ENCODE results near the gene JAG1. TPM values are rescaled to one million over a fixed set of nuclear protein-coding genes. Genes with fewer than 3 reads are reported as not detected.
"Not testable (repeated sequence)": the region's sequence is repeated elsewhere in the genome, so short reads cannot be mapped to it uniquely, and the experiment has no call there.

JAG1 gene
- total RNA-seq, 1 donor, result 5.4 TPM

- not testable (repeated sequence) for DNase-seq (ENCODE audit: low read depth in 2 of 3, low spot score in 2 of 3)
These were observed 56.2 kb downstream of the JAG1 start for GRCh38 chr20:10617549-10618133.

GRCh38 chr20:10616212-10616611 is 57.6 kb downstream of the JAG1 start:
- DNase-seq (ENCODE audit: low read depth in 2 of 3, low spot score in 2 of 3), result no peak

GRCh38 chr20:10613911-10614310 is 59.9 kb downstream of the JAG1 start:
- DNase-seq (ENCODE audit: low read depth in 2 of 3, low spot score in 2 of 3), result no peak

- DNase-seq (ENCODE audit: low read depth in 2 of 3, low spot score in 2 of 3), result not testable (repeated sequence)
These were observed 60.4 kb downstream of the JAG1 start for GRCh38 chr20:10613426-10613825.

- peak in 1 of 3 donors; percentile 20 for DNase-seq (ENCODE audit: low read depth in 2 of 3, low spot score in 2 of 3)
These were observed 62.4 kb downstream of the JAG1 start for GRCh38 chr20:10611357-10611756.

GRCh38 chr20:10610251-10610650 is 63.5 kb downstream of the JAG1 start:
- DNase-seq (ENCODE audit: low read depth in 2 of 3, low spot score in 2 of 3), result no peak

- DNase-seq (ENCODE audit: low read depth in 2 of 3, low spot score in 2 of 3), result no peak
These were observed 64.0 kb downstream of the JAG1 start for GRCh38 chr20:10609770-10610169.

GRCh38 chr20:10609276-10609675 is 64.5 kb downstream of the JAG1 start:
- DNase-seq (ENCODE audit: low read depth in 2 of 3, low spot score in 2 of 3), result no peak

GRCh38 chr20:10605547-10606195 is 68.1 kb downstream of the JAG1 start:
- no peak for DNase-seq (ENCODE audit: low read depth in 2 of 3, low spot score in 2 of 3)

GRCh38 chr20:10604865-10605440 is 68.8 kb downstream of the JAG1 start:
- no peak for DNase-seq (ENCODE audit: low read depth in 2 of 3, low spot score in 2 of 3)

- DNase-seq (ENCODE audit: low read depth in 2 of 3, low spot score in 2 of 3), result no peak
These were observed 69.6 kb downstream of the JAG1 start for GRCh38 chr20:10603971-10604864.

GRCh38 chr20:10603378-10603777 is 70.4 kb downstream of the JAG1 start:
- no peak for DNase-seq (ENCODE audit: low read depth in 2 of 3, low spot score in 2 of 3)

- no peak for DNase-seq (ENCODE audit: low read depth in 2 of 3, low spot score in 2 of 3)
These were observed 71.5 kb downstream of the JAG1 start for GRCh38 chr20:10602221-10602871.

- DNase-seq (ENCODE audit: low read depth in 2 of 3, low spot score in 2 of 3), result no peak
These were observed 76.2 kb downstream of the JAG1 start for GRCh38 chr20:10597637-10598036.

- DNase-seq (ENCODE audit: low read depth in 2 of 3, low spot score in 2 of 3), result no peak
These were observed 77.1 kb downstream of the JAG1 start for GRCh38 chr20:10596710-10597121.

GRCh38 chr20:10595985-10596384 is 77.8 kb downstream of the JAG1 start:
- DNase-seq (ENCODE audit: low read depth in 2 of 3, low spot score in 2 of 3), result peak in 2 of 3 donors; percentile 9 to 21

- DNase-seq (ENCODE audit: low read depth in 2 of 3, low spot score in 2 of 3), result no peak
These were observed 78.5 kb downstream of the JAG1 start for GRCh38 chr20:10595266-10595665.

GRCh38 chr20:10594296-10594868 is 79.4 kb downstream of the JAG1 start:
- no peak for DNase-seq (ENCODE audit: low read depth in 2 of 3, low spot score in 2 of 3)

- no peak for DNase-seq (ENCODE audit: low read depth in 2 of 3, low spot score in 2 of 3)
These were observed 81.8 kb downstream of the JAG1 start for GRCh38 chr20:10591946-10592521.

All from hematopoietic multipotent progenitor cell (in vitro differentiated cells).